ENCODE data around the gene TMEM42. TPM values are rescaled to one million over a fixed set of nuclear protein-coding genes. Genes with fewer than 3 reads are reported as not detected.

Gene TMEM42
- polyA plus RNA-seq, 1 of the 3 experiments (the other 2 are of a cell fraction): 32.8 TPM

DNA sequence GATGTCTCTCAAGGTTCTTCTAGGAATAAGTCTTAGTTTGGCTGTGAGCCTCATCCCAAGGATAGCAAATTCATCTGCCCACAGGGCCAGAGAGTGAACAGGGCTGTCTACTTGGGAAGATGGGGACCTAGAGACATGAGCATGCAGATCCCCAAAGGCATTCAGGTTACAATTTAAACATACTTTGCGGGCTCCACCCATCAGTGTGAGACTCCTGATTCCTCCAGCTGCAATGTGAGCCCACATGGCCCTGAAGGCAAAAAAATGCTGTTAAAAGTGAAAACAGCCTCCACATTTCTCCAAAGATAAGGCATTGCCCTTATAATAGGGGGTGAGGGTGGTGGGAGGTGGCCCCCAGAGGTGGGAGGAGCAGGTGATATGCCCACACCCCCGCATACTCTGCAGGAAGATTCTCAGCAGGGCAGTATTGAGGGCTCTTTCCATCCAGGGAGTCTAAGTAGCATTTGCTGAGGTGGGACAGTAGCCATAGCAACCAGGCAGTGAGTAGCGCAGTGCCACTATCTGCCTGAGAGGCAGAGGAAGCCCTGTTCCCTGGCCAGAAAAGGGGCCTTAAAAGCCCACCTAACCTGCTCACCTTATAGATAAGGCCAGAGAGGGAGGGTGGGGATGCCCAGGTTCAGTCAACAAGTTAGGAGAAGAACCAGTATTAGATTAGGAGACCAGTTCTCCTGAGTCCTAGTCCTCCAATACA is 43.9 kb downstream of the TMEM42 start (continued):
- TF ChIP-seq SIN3A (IDR thresholded peaks at IDR 0.05; ENCODE audit: borderline replicate concordance, low read depth, low read length) (no peak), MAX (IDR thresholded peaks at IDR 0.05; ENCODE audit: low read depth) (no peak)

DNA sequence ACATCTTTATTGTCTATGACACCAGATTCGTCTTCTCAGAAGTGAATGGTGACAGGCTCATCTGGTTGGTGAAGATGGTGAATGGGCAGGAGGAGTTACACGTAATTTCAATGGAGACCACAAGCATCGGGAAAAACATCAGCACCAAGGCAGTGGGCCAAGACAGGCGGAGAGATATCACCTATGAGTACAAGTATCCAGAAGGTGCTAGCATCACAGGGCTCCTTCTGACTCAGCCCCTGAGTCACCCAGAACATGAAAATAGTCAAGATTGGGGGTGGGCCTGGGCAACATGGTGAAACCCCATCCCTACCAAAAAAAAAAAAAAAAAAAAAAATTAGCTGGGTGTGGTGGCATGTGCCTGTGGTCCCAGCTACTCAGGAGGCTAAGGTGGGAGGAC is 45.3 kb downstream of the TMEM42 start:
- H3K36me3 ChIP-seq (replicated peaks in 1 of 2; ENCODE audit: control insufficient read depth in 1 of 2, insufficient read depth in 2 of 2, low read length in 1 of 2): no peaks in the 10 kb centered on the region
- peaks cover 0 to 7% of the 10 kb centered on the region in 2 experiments; a peak in 1 of 4 replicates for H3K4me1 ChIP-seq (ENCODE audit: control insufficient read depth in 1 of 2, insufficient read depth in 2 of 2, low read depth in 1 of 2, low read length in 1 of 2)
- no peaks in the 10 kb centered on the region for H4K20me1 ChIP-seq (ENCODE audit: insufficient read depth)
- no peak overlapping the region for H3K4me3 ChIP-seq (ENCODE audit: low read depth in 2 of 2, low read length in 1 of 2)
- CTCF ChIA-PET: interaction anchor here (0.9 kb wide), 1 partner anchor 374 kb away, joined by 4 read pairs; no protein-coding TSS in a partner anchor
- H3K27ac ChIP-seq (ENCODE audit: low read depth in 2 of 2, low read length in 1 of 2): no peak overlapping the region
- DNase-seq: no peak
- no peaks in the 10 kb centered on the region for H3K27me3 ChIP-seq (ENCODE audit: insufficient read depth)
- no peak overlapping the region for H3K4me2 ChIP-seq
- H3K9me2 ChIP-seq: no peaks in the 10 kb centered on the region
- POLR2A ChIA-PET: no interaction called here
- no peak overlapping the region for H3K9ac ChIP-seq
- WGBS (ENCODE audit: low lambda C conversion rate): 55% methylated on average over 4 of the region's 4 CpGs
- no peak for TF ChIP-seq MEF2A (IDR thresholded peaks at IDR 0.05; ENCODE audit: borderline replicate concordance, low read depth)
- no peak for TF ChIP-seq FOXJ3 (CRISPR knock-in tag; IDR thresholded peaks at IDR 0.05)
- TF ChIP-seq RFX5 (IDR thresholded peaks at IDR 0.05; ENCODE audit: low read length): no peak
- no peak for TF ChIP-seq RAD21 (IDR thresholded peaks at IDR 0.05; ENCODE audit: low read length)
- TF ChIP-seq NRF1 (IDR thresholded peaks at IDR 0.05; ENCODE audit: low read depth, low read length): no peak
- TF ChIP-seq, protein P1, sequence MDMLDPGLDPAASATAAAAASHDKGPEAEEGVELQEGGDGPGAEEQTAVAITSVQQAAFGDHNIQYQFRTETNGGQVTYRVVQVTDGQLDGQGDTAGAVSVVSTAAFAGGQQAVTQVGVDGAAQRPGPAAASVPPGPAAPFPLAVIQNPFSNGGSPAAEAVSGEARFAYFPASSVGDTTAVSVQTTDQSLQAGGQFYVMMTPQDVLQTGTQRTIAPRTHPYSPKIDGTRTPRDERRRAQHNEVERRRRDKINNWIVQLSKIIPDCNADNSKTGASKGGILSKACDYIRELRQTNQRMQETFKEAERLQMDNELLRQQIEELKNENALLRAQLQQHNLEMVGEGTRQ (IDR thresholded peaks at IDR 0.05; ENCODE audit: borderline replicate concordance, low read depth, low read length): no peak
- TF ChIP-seq CHD2 (IDR thresholded peaks at IDR 0.05; ENCODE audit: low read length, partially characterized antibody): no peak
- TF ChIP-seq, protein P2, sequence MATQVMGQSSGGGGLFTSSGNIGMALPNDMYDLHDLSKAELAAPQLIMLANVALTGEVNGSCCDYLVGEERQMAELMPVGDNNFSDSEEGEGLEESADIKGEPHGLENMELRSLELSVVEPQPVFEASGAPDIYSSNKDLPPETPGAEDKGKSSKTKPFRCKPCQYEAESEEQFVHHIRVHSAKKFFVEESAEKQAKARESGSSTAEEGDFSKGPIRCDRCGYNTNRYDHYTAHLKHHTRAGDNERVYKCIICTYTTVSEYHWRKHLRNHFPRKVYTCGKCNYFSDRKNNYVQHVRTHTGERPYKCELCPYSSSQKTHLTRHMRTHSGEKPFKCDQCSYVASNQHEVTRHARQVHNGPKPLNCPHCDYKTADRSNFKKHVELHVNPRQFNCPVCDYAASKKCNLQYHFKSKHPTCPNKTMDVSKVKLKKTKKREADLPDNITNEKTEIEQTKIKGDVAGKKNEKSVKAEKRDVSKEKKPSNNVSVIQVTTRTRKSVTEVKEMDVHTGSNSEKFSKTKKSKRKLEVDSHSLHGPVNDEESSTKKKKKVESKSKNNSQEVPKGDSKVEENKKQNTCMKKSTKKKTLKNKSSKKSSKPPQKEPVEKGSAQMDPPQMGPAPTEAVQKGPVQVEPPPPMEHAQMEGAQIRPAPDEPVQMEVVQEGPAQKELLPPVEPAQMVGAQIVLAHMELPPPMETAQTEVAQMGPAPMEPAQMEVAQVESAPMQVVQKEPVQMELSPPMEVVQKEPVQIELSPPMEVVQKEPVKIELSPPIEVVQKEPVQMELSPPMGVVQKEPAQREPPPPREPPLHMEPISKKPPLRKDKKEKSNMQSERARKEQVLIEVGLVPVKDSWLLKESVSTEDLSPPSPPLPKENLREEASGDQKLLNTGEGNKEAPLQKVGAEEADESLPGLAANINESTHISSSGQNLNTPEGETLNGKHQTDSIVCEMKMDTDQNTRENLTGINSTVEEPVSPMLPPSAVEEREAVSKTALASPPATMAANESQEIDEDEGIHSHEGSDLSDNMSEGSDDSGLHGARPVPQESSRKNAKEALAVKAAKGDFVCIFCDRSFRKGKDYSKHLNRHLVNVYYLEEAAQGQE (IDR thresholded peaks at IDR 0.05; ENCODE audit: low read depth, low read length): no peak
- no peak for TF ChIP-seq POLR2AphosphoS5 (IDR thresholded peaks at IDR 0.05; ENCODE audit: low read depth, low read length)
- no peak for TF ChIP-seq JUND (IDR thresholded peaks at IDR 0.05)
- no peak for TF ChIP-seq TAF1 (IDR thresholded peaks at IDR 0.05; ENCODE audit: borderline replicate concordance, low read depth, low read length)
- TF ChIP-seq RCOR1 (IDR thresholded peaks at IDR 0.05; ENCODE audit: low read length): no peak
- no peak overlapping the region for H2AFZ ChIP-seq (ENCODE audit: low read depth)
- no peaks in the 10 kb centered on the region for H3K79me2 ChIP-seq (ENCODE audit: insufficient read depth)
- H3F3A ChIP-seq (replicated peaks; ENCODE audit: insufficient read depth): no peaks in the 10 kb centered on the region
- H3K9me3 ChIP-seq: no peaks in the 10 kb centered on the region
